SK-N-SH (cell line): ENCODE data around the gene SPSB4. TPM values are rescaled to one million over a fixed set of nuclear protein-coding genes. Genes with fewer than 3 reads are reported as not detected.

Source experiments
- CTCF ChIA-PET: fragments of 300-600, 350-600 bp; formaldehyde crosslinking; extraction: SDS; loops from one replicate; lab custom pipeline; 2021; lab: Yijun Ruan, JAX
- POLR2A ChIA-PET: fragments of 350-600 bp; sonication (Branson Sonifier 250); formaldehyde crosslinking; extraction: SDS; loops from one replicate; lab custom pipeline; 2020; ENCODE audit warnings: antibody characterized with exemption, inconsistent platforms; lab: Yijun Ruan, JAX
- DNase-seq: peaks from one replicate; pipeline ENCODE4 v3.0.0; 2012
- H2AFZ ChIP-seq: fragments of 200-600 bp; sonication (generic); 2 replicates; pipeline ENCODE4 v1.8.1; 2016; ENCODE audit warnings: antibody characterized with exemption, mild to moderate bottlenecking, low read depth
- H3F3A ChIP-seq: fragments of 200-600 bp; sonication (generic); replicated peaks from 2 replicates; pipeline ENCODE3; 2016; ENCODE audit warnings: antibody characterized with exemption, mild to moderate bottlenecking; ENCODE audit not compliant: insufficient read depth
- H3K27ac ChIP-seq, 2 experiments: fragments of 200-500 bp in 1 of 2; fragments of 200-600 bp in 1 of 2; sonication (Bioruptor generic) in 1 of 2; sonication (generic), shearing (Covaris generic) in 1 of 2; 2 replicates each; pipeline versions ENCODE4 v1.5.1 to v1.6.1; 2014 to 2016; ENCODE audit warnings: low read depth in 2 of 2, inconsistent platforms in 1 of 2, low read length in 1 of 2, mild to moderate bottlenecking in 1 of 2, mixed read lengths in 1 of 2
- H3K27me3 ChIP-seq: fragments of 200-600 bp; sonication (generic), shearing (Covaris generic); 2 replicates; pipeline ENCODE4 v1.6.1; 2016; ENCODE audit warnings: mixed run types; ENCODE audit not compliant: insufficient read depth
- H3K36me3 ChIP-seq, 2 experiments: fragments of 200-500 bp in 1 of 2; fragments of 200-600 bp in 1 of 2; sonication (Bioruptor generic) in 1 of 2; sonication (generic) in 1 of 2; replicated peaks in 1 of 2; 2 replicates each; pipeline versions ENCODE3 to v1.5.1; 2014 to 2016; ENCODE audit warnings: low read length in 1 of 2, mild to moderate bottlenecking in 1 of 2; ENCODE audit not compliant: insufficient read depth in 2 of 2, control insufficient read depth in 1 of 2
- H3K4me1 ChIP-seq, 2 experiments: fragments of 200-500 bp in 1 of 2; fragments of 200-600 bp in 1 of 2; sonication (Bioruptor generic) in 1 of 2; sonication (generic), shearing (Covaris generic) in 1 of 2; 2 replicates each; pipeline versions ENCODE4 v1.5.1 to v1.6.1; 2014 to 2016; ENCODE audit warnings: low read depth in 1 of 2, low read length in 1 of 2, mixed run types in 1 of 2; ENCODE audit not compliant: insufficient read depth in 2 of 2, control insufficient read depth in 1 of 2
- H3K4me2 ChIP-seq: fragments of 200-600 bp; sonication (generic), shearing (Covaris generic); 2 replicates; pipeline ENCODE4 v1.6.1; 2017; ENCODE audit warnings: mixed run types
- H3K4me3 ChIP-seq, 2 experiments: fragments of 200-500 bp in 1 of 2; fragments of 200-600 bp in 1 of 2; sonication (Bioruptor generic) in 1 of 2; sonication (generic), shearing (Covaris generic) in 1 of 2; 2 replicates each; pipeline versions ENCODE4 v1.5.1 to v1.8.1; 2014 to 2016; ENCODE audit warnings: low read depth in 2 of 2, inconsistent platforms in 1 of 2, low read length in 1 of 2, mild to moderate bottlenecking in 1 of 2, mixed read lengths in 1 of 2, moderate library complexity in 1 of 2
- H3K79me2 ChIP-seq: fragments of 200-600 bp; sonication (generic); 2 replicates; pipeline ENCODE4 v1.8.1; 2017; ENCODE audit warnings: mild to moderate bottlenecking; ENCODE audit not compliant: insufficient read depth
- H3K9ac ChIP-seq: fragments of 200-600 bp; sonication (generic); 2 replicates; pipeline ENCODE4 v1.6.1; 2017; ENCODE audit warnings: mixed run types
- H3K9me2 ChIP-seq: fragments of 200-600 bp; sonication (generic); 2 replicates; pipeline ENCODE4 v1.6.1; 2017; ENCODE audit warnings: mixed run types
- H3K9me3 ChIP-seq: fragments of 200-600 bp; sonication (generic); 2 replicates; pipeline ENCODE4 v1.6.1; 2017; ENCODE audit warnings: mixed run types, mild to moderate bottlenecking, moderate library complexity
- H4K20me1 ChIP-seq: fragments of 200-600 bp; sonication (generic); 2 replicates; pipeline ENCODE4 v1.6.1; 2017; ENCODE audit warnings: mild to moderate bottlenecking, mixed run types; ENCODE audit not compliant: insufficient read depth
- EP300 ChIP-seq, 2 experiments: IDR thresholded peaks; 2 replicates each; pipeline versions ENCODE4 v1.4.0 to v1.6.1; 2012; ENCODE audit warnings: borderline replicate concordance in 1 of 2, low read depth in 1 of 2, low read length in 1 of 2
- EZH2phosphoT487 ChIP-seq: fragments of 200-600 bp; sonication (generic); IDR thresholded peaks from 2 replicates; pipeline ENCODE4 v1.6.1; 2017; ENCODE audit warnings: low read depth, mixed run types, mild to moderate bottlenecking, antibody characterized with exemption, moderate library complexity, borderline replicate concordance
- FOXM1 ChIP-seq: IDR thresholded peaks from 2 replicates; pipeline ENCODE4 v1.4.0; 2012; ENCODE audit warnings: low read depth, mild to moderate bottlenecking
- GABPA ChIP-seq: IDR thresholded peaks from 2 replicates; pipeline ENCODE4 v1.4.0; 2012; ENCODE audit warnings: low read depth, mild to moderate bottlenecking
- JUND ChIP-seq: IDR thresholded peaks from 2 replicates; pipeline ENCODE4 v1.4.0; 2012
- MEF2A ChIP-seq: IDR thresholded peaks from 2 replicates; pipeline ENCODE4 v1.4.0; 2012; ENCODE audit warnings: low read depth, borderline replicate concordance
- MXI1 ChIP-seq: IDR thresholded peaks from 2 replicates; pipeline ENCODE4 v1.6.1; 2012; ENCODE audit warnings: mild to moderate bottlenecking, low read depth, low read length, improper control_type of control experiment
- RCOR1 ChIP-seq: fragments of 150-350 bp; IDR thresholded peaks from 2 replicates; pipeline ENCODE4 v1.6.1; 2017; ENCODE audit warnings: antibody characterized with exemption, low read length
- RFX5 ChIP-seq: IDR thresholded peaks from 2 replicates; pipeline ENCODE4 v1.6.1; 2012; ENCODE audit warnings: mild to moderate bottlenecking, improper control_type of control experiment, low read length
- RXRA ChIP-seq: IDR thresholded peaks from 2 replicates; pipeline ENCODE4 v1.4.0; 2012; ENCODE audit warnings: low read depth, mild to moderate bottlenecking, borderline replicate concordance
- SIN3A ChIP-seq: IDR thresholded peaks from 2 replicates; pipeline ENCODE4 v1.6.1; 2012; ENCODE audit warnings: low read depth, mild to moderate bottlenecking, low read length, moderate library complexity, borderline replicate concordance
- SMC3 ChIP-seq: IDR thresholded peaks from 2 replicates; pipeline ENCODE4 v1.6.1; 2012; ENCODE audit warnings: low read depth, low read length, improper control_type of control experiment
- TAF1 ChIP-seq: IDR thresholded peaks from 2 replicates; pipeline ENCODE4 v1.6.1; 2012; ENCODE audit warnings: low read depth, mild to moderate bottlenecking, low read length, moderate library complexity, borderline replicate concordance
- YY1 ChIP-seq: IDR thresholded peaks from 2 replicates; pipeline ENCODE4 v1.4.0; 2012; ENCODE audit warnings: low read depth, mild to moderate bottlenecking
- WGBS: methylation state at CpG from one replicate; pipeline ENCODE4 v1.1.6; 2017; ENCODE audit warnings: low lambda C conversion rate; 5-methylcytosine and 5-hydroxymethylcytosine counted together
- polyA plus RNA-seq, 3 experiments: library from polyadenylated mRNA; depleted of rRNA; stranded (reverse); fragments of >200 nt; gene quantifications; 2 replicates each; pipeline ENCODE4 v1.2.3, GENCODE V29; 2012
- TF ChIP-seq, protein P1 (sequence below): IDR thresholded peaks from 2 replicates; pipeline ENCODE4; 2012
- TF ChIP-seq, protein P2 (sequence below): IDR thresholded peaks from 2 replicates; pipeline ENCODE4 v1.4.0; 2012; ENCODE audit warnings: low read depth, borderline replicate concordance
- TF ChIP-seq, protein P3 (sequence below): IDR thresholded peaks from 2 replicates; pipeline ENCODE4 v1.4.0; 2012; ENCODE audit warnings: low read depth
- TF ChIP-seq, protein P4 (sequence below): fragments of 150-350 bp; IDR thresholded peaks from 2 replicates; pipeline ENCODE4 v1.6.1; 2017; ENCODE audit warnings: antibody characterized with exemption, low read length, low read depth, borderline replicate concordance
- TF ChIP-seq, protein P5 (sequence below): fragments of 200-600 bp; sonication (generic); IDR thresholded peaks from 2 replicates; pipeline ENCODE4 v1.6.1; 2017; ENCODE audit warnings: antibody characterized with exemption, mild to moderate bottlenecking, moderate library complexity

Gene SPSB4
- polyA plus RNA-seq, 1 of the 3 experiments (the other 2 are of a cell fraction): 0.10 TPM

DNA sequence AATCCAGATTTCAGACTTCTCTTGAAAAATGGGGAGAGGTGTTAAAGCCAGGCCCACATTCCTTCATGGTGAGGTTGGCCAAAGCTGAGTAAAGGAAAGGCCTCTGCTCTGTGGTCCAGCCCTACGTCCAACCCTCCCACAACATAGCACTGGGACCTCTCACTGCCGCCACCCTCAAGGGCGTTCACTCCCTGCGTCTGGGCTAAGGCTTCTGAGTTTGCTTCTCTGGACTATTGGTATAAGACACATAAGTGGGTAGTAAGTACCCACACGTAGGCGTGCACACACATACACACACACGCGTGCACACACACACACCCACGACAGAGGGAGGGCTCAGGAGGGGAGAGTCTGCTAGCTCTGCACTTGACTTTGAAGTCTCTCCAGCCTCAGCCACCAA, 100.3 kb downstream of the SPSB4 start:
- ChIA-PET CTCF (interaction anchor here (1.2 to 1.4 kb wide), 2 partner anchors 19 to 42 kb away, joined by 3 read pairs; no protein-coding TSS in a partner anchor), POLR2A (no interaction called here)
- Histone ChIP-seq H3K9me2 (no peaks in the 10 kb centered on the region), H3K27ac (no peak overlapping the region), H4K20me1 (no peaks in the 10 kb centered on the region), H3K79me2 (no peaks in the 10 kb centered on the region), H3K36me3 (no peaks in the 10 kb centered on the region), H2AFZ (no peak overlapping the region), H3K4me1 (peaks cover 0 to 11% of the 10 kb centered on the region in 2 experiments; a peak in 1 of 4 replicates), H3F3A (no peaks in the 10 kb centered on the region), H3K9ac (no peak overlapping the region), H3K27me3 (no peaks in the 10 kb centered on the region), H3K9me3 (no peaks in the 10 kb centered on the region), H3K4me2 (no peak overlapping the region), H3K4me3 (no peak overlapping the region)
- 66% methylated on average over 9 of the region's 9 CpGs for WGBS
- TF ChIP-seq FOXM1 (no peak), RFX5 (no peak), SIN3A (no peak), EZH2phosphoT487 (no peak), MEF2A (no peak), EP300 (IDR thresholded peaks at IDR 0.05; ENCODE audit: borderline replicate concordance in 1 of 2, low read depth in 1 of 2, low read length in 1 of 2) (no peak), YY1 (no peak), MXI1 (no peak), GABPA (no peak)
- TF ChIP-seq, protein P1, sequence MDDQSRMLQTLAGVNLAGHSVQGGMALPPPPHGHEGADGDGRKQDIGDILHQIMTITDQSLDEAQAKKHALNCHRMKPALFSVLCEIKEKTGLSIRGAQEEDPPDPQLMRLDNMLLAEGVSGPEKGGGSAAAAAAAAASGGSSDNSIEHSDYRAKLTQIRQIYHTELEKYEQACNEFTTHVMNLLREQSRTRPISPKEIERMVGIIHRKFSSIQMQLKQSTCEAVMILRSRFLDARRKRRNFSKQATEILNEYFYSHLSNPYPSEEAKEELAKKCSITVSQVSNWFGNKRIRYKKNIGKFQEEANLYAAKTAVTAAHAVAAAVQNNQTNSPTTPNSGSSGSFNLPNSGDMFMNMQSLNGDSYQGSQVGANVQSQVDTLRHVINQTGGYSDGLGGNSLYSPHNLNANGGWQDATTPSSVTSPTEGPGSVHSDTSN: no peak
- no peak for DNase-seq

DNA sequence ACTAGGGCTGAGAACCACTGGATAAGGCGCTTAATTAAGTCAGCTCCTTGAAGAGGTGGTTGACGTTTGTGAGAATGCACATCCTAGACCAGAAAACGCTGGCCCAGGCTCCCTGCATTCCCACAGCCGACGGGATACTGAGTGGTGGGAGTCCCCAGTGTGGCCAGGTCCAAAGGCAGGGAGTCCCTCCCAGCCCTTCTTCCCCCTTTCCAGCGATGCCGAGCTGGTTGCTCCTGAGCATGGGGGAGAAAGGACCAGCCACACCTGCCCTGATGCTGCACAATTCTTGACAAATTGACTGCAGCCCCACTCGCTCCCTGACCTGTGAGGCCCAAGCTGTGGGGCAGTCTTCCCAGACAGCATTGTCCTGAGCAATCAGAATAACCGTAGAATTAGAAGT, 101.0 kb downstream of the SPSB4 start:
- Histone ChIP-seq H3K9me3 (no peaks in the 10 kb centered on the region), H3K4me3 (no peak overlapping the region), H4K20me1 (no peaks in the 10 kb centered on the region), H3K9me2 (no peaks in the 10 kb centered on the region), H3K4me1 (peaks cover 0 to 11% of the 10 kb centered on the region in 2 experiments; a peak in 1 of 4 replicates), H3K79me2 (no peaks in the 10 kb centered on the region), H3F3A (no peaks in the 10 kb centered on the region), H3K4me2 (no peak overlapping the region), H3K36me3 (no peaks in the 10 kb centered on the region), H3K27me3 (no peaks in the 10 kb centered on the region), H3K27ac (no peak overlapping the region), H2AFZ (no peak overlapping the region), H3K9ac (no peak overlapping the region)
- 25% methylated on average over 6 of the region's 9 CpGs for WGBS
- DNase-seq: no peak
- ChIA-PET CTCF (interaction anchor here (0.7 to 2.3 kb wide), 8 partner anchors 11 to 141 kb away, joined by 3 to 11 read pairs (median 3); no protein-coding TSS in a partner anchor), POLR2A (no interaction called here)
- TF ChIP-seq, protein P2, sequence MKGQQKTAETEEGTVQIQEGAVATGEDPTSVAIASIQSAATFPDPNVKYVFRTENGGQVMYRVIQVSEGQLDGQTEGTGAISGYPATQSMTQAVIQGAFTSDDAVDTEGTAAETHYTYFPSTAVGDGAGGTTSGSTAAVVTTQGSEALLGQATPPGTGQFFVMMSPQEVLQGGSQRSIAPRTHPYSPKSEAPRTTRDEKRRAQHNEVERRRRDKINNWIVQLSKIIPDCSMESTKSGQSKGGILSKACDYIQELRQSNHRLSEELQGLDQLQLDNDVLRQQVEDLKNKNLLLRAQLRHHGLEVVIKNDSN: no peak
- TF ChIP-seq EP300 (IDR thresholded peaks at IDR 0.05; ENCODE audit: borderline replicate concordance in 1 of 2, low read depth in 1 of 2, low read length in 1 of 2) (no peak), MEF2A (no peak), SMC3 (no peak), RXRA (no peak), MXI1 (no peak), TAF1 (no peak), RFX5 (no peak), RCOR1 (no peak), FOXM1 (no peak), GABPA (no peak), JUND (no peak)
- TF ChIP-seq, protein P3, sequence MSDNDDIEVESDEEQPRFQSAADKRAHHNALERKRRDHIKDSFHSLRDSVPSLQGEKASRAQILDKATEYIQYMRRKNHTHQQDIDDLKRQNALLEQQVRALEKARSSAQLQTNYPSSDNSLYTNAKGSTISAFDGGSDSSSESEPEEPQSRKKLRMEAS: no peak
- TF ChIP-seq, protein P4, sequence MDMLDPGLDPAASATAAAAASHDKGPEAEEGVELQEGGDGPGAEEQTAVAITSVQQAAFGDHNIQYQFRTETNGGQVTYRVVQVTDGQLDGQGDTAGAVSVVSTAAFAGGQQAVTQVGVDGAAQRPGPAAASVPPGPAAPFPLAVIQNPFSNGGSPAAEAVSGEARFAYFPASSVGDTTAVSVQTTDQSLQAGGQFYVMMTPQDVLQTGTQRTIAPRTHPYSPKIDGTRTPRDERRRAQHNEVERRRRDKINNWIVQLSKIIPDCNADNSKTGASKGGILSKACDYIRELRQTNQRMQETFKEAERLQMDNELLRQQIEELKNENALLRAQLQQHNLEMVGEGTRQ: no peak
- TF ChIP-seq, protein P5, sequence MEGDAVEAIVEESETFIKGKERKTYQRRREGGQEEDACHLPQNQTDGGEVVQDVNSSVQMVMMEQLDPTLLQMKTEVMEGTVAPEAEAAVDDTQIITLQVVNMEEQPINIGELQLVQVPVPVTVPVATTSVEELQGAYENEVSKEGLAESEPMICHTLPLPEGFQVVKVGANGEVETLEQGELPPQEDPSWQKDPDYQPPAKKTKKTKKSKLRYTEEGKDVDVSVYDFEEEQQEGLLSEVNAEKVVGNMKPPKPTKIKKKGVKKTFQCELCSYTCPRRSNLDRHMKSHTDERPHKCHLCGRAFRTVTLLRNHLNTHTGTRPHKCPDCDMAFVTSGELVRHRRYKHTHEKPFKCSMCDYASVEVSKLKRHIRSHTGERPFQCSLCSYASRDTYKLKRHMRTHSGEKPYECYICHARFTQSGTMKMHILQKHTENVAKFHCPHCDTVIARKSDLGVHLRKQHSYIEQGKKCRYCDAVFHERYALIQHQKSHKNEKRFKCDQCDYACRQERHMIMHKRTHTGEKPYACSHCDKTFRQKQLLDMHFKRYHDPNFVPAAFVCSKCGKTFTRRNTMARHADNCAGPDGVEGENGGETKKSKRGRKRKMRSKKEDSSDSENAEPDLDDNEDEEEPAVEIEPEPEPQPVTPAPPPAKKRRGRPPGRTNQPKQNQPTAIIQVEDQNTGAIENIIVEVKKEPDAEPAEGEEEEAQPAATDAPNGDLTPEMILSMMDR: no peak
